ENCODE results near the gene ADAM12. TPM values are rescaled to one million over a fixed set of nuclear protein-coding genes. Genes with fewer than 3 reads are reported as not detected.

The ADAM12 gene
- total and polyA plus RNA-seq, 10 of the 15 experiments (the other 5 are each of a cell fraction or from before 2014, with no cell fraction given): under 0.01 to 0.62 (median 0.04) TPM; not detected in 5

GRCh38 chr10:125984346-125984745 lies 403.9 kb downstream of the ADAM12 start:
- in situ Hi-C loops (cut with MboI): loop anchor here (5.0 kb wide), 1 partner anchor 523 kb away; no protein-coding TSS in a partner anchor
- ChIA-PET RAD21 (ENCODE audit: unreplicated experiment) (interaction anchor here (1.5 kb wide), 1 partner anchor 520 kb away, joined by 3 read pairs; no protein-coding TSS in a partner anchor), CTCF (interaction anchor here (0.8 to 4.2 kb wide), 3 partner anchors 519 to 764 kb away, joined by 3 to 18 read pairs (median 3); no protein-coding TSS in a partner anchor), POLR2A (no interaction called here), SMC1A (ENCODE audit: uncharacterized antibody, unreplicated experiment) (interaction anchor here (1.2 to 1.4 kb wide), 2 partner anchors 53 to 113 kb away, joined by 3 read pairs; no protein-coding TSS in a partner anchor)
- no peak overlapping the region for H3K9ac ChIP-seq (ENCODE audit: control insufficient read depth, insufficient read depth, low read length)
- H3K4me2 ChIP-seq (ENCODE audit: control insufficient read depth, insufficient read depth): no peak overlapping the region
- intact Hi-C loops (cut with micrococcal nuclease; ENCODE audit: unreplicated experiment): loop anchor here (5.0 kb wide), 2 partner anchors 113 to 613 kb away; no protein-coding TSS in a partner anchor
- H3K4me1 ChIP-seq (ENCODE audit: control insufficient read depth, insufficient read depth, low read length): no peaks in the 10 kb centered on the region
- FAIRE-seq (no peak), DNase-seq (ENCODE audit: low read depth, low spot score) (no peak), ATAC-seq (no peak)
- no peaks in the 10 kb centered on the region for H3K9me3 ChIP-seq (replicated peaks; ENCODE audit: control insufficient read depth, insufficient read depth, low read length)
- WGBS (ENCODE audit: insufficient coverage, insufficient replicate concordance, low lambda C conversion rate, missing lambda C conversion rate): 0% methylated on average over 4 of the region's 4 CpGs
- BruUV-seq (replicated peaks): no TSS peak
- TF ChIP-seq ZNF217 (IDR thresholded peaks at IDR 0.05) (no peak), BMI1 (IDR thresholded peaks at IDR 0.05; ENCODE audit: borderline replicate concordance) (no peak), ZBTB40 (IDR thresholded peaks at IDR 0.05; ENCODE audit: borderline replicate concordance) (no peak), MEF2B (IDR thresholded peaks at IDR 0.05; ENCODE audit: partially characterized antibody, poor library complexity, severe bottlenecking) (no peak), PKNOX1 (IDR thresholded peaks at IDR 0.05) (no peak), SPI1 (IDR thresholded peaks at IDR 0.05; ENCODE audit: borderline replicate concordance, insufficient read depth, low read depth, low read length) (no peak), SMARCA5 (IDR thresholded peaks at IDR 0.05) (no peak)
- no peak overlapping the region for H3K27ac ChIP-seq (ENCODE audit: control insufficient read depth, insufficient read depth)
- no peak overlapping the region for H3K4me3 ChIP-seq
- H3K79me2 ChIP-seq (ENCODE audit: control insufficient read depth, insufficient read depth, low read length): no peaks in the 10 kb centered on the region
- H4K20me1 ChIP-seq (ENCODE audit: control insufficient read depth, insufficient read depth): no peaks in the 10 kb centered on the region
- H2AFZ ChIP-seq (ENCODE audit: control insufficient read depth, low read depth, low read length): no peak overlapping the region
- H3K36me3 ChIP-seq (ENCODE audit: control insufficient read depth in 2 of 2, insufficient read depth in 2 of 2, low read length in 1 of 2): no peaks in the 10 kb centered on the region
- H3K27me3 ChIP-seq (replicated peaks in 1 of 2; ENCODE audit: control insufficient read depth in 2 of 2, insufficient read depth in 2 of 2, low read length in 1 of 2): no peaks in the 10 kb centered on the region; a peak in 1 of 4 replicates

All from GM12878 (cell line).